Gastroesophageal sphincter (tissue), 4 donors: ENCODE results near the gene ENO3. TPM values are rescaled to one million over a fixed set of nuclear protein-coding genes. Genes with fewer than 3 reads are reported as not detected.

ENCODE experiments used
- ATAC-seq: fragments of 150-250 bp; one replicate; pipeline ENCODE4 v1.9.1; 2016; ENCODE audit warnings: mild to moderate bottlenecking, moderate library complexity
- H3K27ac ChIP-seq, 4 donors: fragments of 200-600 bp; sonication (generic) in 3 of 4; 1 replicate in 3 of 4; 2 replicates in 1 of 4; pipeline ENCODE4 v1.5.1; 2016 to 2019
- H3K27me3 ChIP-seq: fragments of 200-600 bp; sonication (generic); one replicate; pipeline ENCODE4 v1.5.1; 2019
- H3K36me3 ChIP-seq, 2 donors: fragments of 200-600 bp; sonication (generic); one replicate each; pipeline ENCODE4 v1.5.1; 2019; ENCODE audit warnings: control low read depth in 1 of 2
- H3K4me1 ChIP-seq, 3 donors: fragments of 200-600 bp; sonication (generic); 1 replicate in 2 of 3; 2 replicates in 1 of 3; pipeline ENCODE4 v1.5.1; 2016 to 2019; ENCODE audit warnings: control low read depth in 2 of 3
- H3K4me3 ChIP-seq, 2 donors: fragments of 200-600 bp; sonication (generic); one replicate each; pipeline ENCODE4 v1.5.1; 2019; ENCODE audit warnings: mild to moderate bottlenecking in 1 of 2, moderate library complexity in 1 of 2
- H3K9me3 ChIP-seq, 3 donors: fragments of 200-600 bp; sonication (generic); one replicate each; pipeline ENCODE4 v1.5.1; 2017 to 2019; ENCODE audit warnings: control low read depth in 2 of 3
- CTCF ChIP-seq, 4 experiments: fragments of 200-600 bp in 2 of 4; fragments of 450-650 bp in 2 of 4; sonication (generic) in 1 of 4; IDR thresholded peaks; one replicate each; pipeline ENCODE4 v1.5.1; 2017 to 2019; ENCODE audit warnings: antibody characterized with exemption in 4 of 4, mild to moderate bottlenecking in 2 of 4, moderate library complexity in 2 of 4
- EP300 ChIP-seq: sonication (generic); formaldehyde crosslinking; IDR thresholded peaks from one replicate; pipeline ENCODE4 v1.6.1; 2017; ENCODE audit warnings: antibody characterized with exemption, mild to moderate bottlenecking
- POLR2A ChIP-seq, 2 donors: fragments of 450-650 bp; IDR thresholded peaks; one replicate each; pipeline ENCODE4 v1.6.1; 2017; ENCODE audit warnings: antibody characterized with exemption in 2 of 2, mild to moderate bottlenecking in 2 of 2, moderate library complexity in 1 of 2
- POLR2AphosphoS5 ChIP-seq: sonication (generic); formaldehyde crosslinking; IDR thresholded peaks from one replicate; pipeline ENCODE4 v1.6.1; 2017; ENCODE audit warnings: antibody characterized with exemption
- WGBS, 2 donors: methylation state at CpG; one replicate each; pipeline ENCODE4 v1.1.5; 2018; ENCODE audit warnings: low coverage in 1 of 2; 5-methylcytosine and 5-hydroxymethylcytosine counted together
- total RNA-seq, 4 donors: library from RNA; depleted of rRNA; stranded (reverse); fragments of >200 nt; gene quantifications; one replicate each; pipeline ENCODE4 v1.1.0, GENCODE V29; 2016

The ENO3 gene
- total RNA-seq, 4 donors from 2014 or later = 1.5 to 16.2 (median 7.6) TPM

GRCh38 chr17:4973256-4974114 is 22.6 kb downstream of the ENO3 start:
- WGBS, 2 donors = 86 to 90% methylated on average over 1 to 2 of the region's 10 CpGs
- Histone ChIP-seq H3K27me3 (no peaks in the 10 kb centered on the region), H3K9me3 (no peaks in the 10 kb centered on the region), H3K4me1 (peaks cover 3 to 56% (median 20%) of the 10 kb centered on the region in 3 donors), H3K4me3 (no peak overlapping the region), H3K27ac (peak overlapping the region in 3 of 4 donors; percentile 14 to 95 (median 63)), H3K36me3 (peaks cover 0 to 76% of the 10 kb centered on the region in 2 donors)
- ATAC-seq = no peak
- no peak for TF ChIP-seq POLR2A (IDR thresholded peaks at IDR 0.05)
- no peak for TF ChIP-seq EP300

DNA sequence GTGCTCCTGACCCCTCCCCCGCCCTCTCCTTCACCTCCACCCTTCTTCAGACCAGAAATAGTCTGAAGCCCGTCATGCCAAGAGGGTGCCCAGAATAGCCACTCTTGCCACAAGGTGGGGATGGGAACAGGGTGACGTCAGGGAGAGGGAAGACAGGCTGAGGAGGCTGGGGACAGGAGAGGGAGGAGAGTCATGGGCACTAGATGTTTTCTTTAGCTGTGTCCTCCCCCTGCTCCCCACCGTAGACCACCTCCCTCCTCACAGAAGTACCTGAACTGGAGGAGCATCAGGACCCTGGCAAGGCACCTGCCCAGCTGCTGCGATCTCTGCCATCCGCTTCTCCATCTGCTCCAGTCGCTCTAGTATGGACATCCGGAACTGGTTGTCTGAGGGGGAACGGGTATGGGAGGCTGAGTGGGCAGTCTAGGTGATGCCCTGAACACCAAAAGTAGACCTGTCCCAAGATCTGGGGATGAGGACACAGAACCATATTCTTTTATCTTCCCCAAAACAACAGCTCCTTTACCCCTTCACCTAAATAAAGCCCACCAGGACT is 23.3 kb downstream of the ENO3 start:
- TF ChIP-seq POLR2AphosphoS5 (no peak), POLR2A (IDR thresholded peaks at IDR 0.05) (no peak), CTCF (IDR thresholded peaks at IDR 0.05) (no peak), EP300 (no peak)
- Histone ChIP-seq H3K4me1 (peaks cover 0 to 48% (median 13%) of the 10 kb centered on the region in 3 donors), H3K27ac (peak overlapping the region in 3 of 4 donors; percentile 42 to 63 (median 46)), H3K9me3 (no peaks in the 10 kb centered on the region), H3K27me3 (no peaks in the 10 kb centered on the region), H3K36me3 (peaks cover 0 to 83% of the 10 kb centered on the region in 2 donors), H3K4me3 (no peak overlapping the region)
- WGBS, 2 donors = 93% methylated on average over 5 of the region's 9 CpGs; no CpG with 5 or more reads in 1 of the 2 donors
- ATAC-seq = no peak

DNA sequence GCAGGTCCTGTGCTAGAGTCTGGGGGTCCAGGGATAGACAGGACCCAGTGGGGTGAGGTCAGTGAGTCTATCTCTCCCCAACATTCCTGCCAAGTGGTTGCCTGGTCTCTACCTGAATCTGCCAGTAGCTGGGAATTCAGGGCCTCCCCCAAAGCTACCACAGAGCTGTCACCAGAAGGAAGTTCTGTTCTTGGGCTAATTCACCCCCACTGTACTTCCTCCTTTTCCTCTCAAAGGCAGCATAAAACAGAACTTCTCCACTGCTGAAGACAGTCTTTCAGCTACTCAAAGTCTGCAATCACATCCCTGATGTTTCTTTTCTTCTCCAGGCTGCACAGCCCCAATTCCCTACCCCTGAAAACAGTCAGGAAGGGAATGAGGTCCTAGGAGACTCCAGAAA is 27.8 kb downstream of the ENO3 start:
- no peak for TF ChIP-seq EP300
- no peak for TF ChIP-seq POLR2AphosphoS5
- no peak for TF ChIP-seq POLR2A (IDR thresholded peaks at IDR 0.05)
- TF ChIP-seq CTCF (IDR thresholded peaks at IDR 0.05) = no peak
- H3K4me3 ChIP-seq = no peak overlapping the region

GRCh38 chr17:4980644-4981216 is 29.8 kb downstream of the ENO3 start:
- Histone ChIP-seq H3K27ac (no peak overlapping the region), H3K36me3 (peaks cover 0 to 95% of the 10 kb centered on the region in 2 donors), H3K27me3 (no peaks in the 10 kb centered on the region), H3K4me1 (peaks cover 0 to 14% (median 4%) of the 10 kb centered on the region in 3 donors), H3K9me3 (no peaks in the 10 kb centered on the region), H3K4me3 (no peak overlapping the region)
- peak; percentile 47 for ATAC-seq
- 40 to 41% methylated on average over 2 to 5 of the region's 6 CpGs for WGBS, 2 donors
- TF ChIP-seq POLR2A (IDR thresholded peaks at IDR 0.05) = no peak
- no peak for TF ChIP-seq POLR2AphosphoS5
- TF ChIP-seq CTCF (IDR thresholded peaks at IDR 0.05) = peak in 3 of 4 experiments; percentile 78 to 85 (median 81)

More for the DNA sequence above, 27.8 kb downstream of the ENO3 start:
- peaks cover 0 to 19% (median 7%) of the 10 kb centered on the region in 3 donors for H3K4me1 ChIP-seq
- no peak overlapping the region for H3K27ac ChIP-seq
- H3K36me3 ChIP-seq = peaks cover 0 to 87% of the 10 kb centered on the region in 2 donors
- H3K9me3 ChIP-seq = no peaks in the 10 kb centered on the region
- no peaks in the 10 kb centered on the region for H3K27me3 ChIP-seq
- no peak for ATAC-seq

- H3K27me3 ChIP-seq = no peaks in the 10 kb centered on the region
- no peak for ATAC-seq
- no peaks in the 10 kb centered on the region for H3K9me3 ChIP-seq
- 56% methylated on average over 4 of the region's 5 CpGs; no CpG with 5 or more reads in 1 of the 2 donors for WGBS, 2 donors
- H3K36me3 ChIP-seq = peaks cover 0 to 83% of the 10 kb centered on the region in 2 donors
- no peak overlapping the region for H3K27ac ChIP-seq
- TF ChIP-seq EP300 (no peak), POLR2A (IDR thresholded peaks at IDR 0.05) (no peak), POLR2AphosphoS5 (no peak), CTCF (IDR thresholded peaks at IDR 0.05) (no peak)
- no peak overlapping the region for H3K4me3 ChIP-seq
- H3K4me1 ChIP-seq = peaks cover 0 to 28% (median 11%) of the 10 kb centered on the region in 3 donors
Measured at GRCh38 chr17:4982305-4982704, 31.4 kb downstream of the ENO3 start.
